GM12878 (cell line): ENCODE data around the gene MYOM1. TPM values are rescaled to one million over a fixed set of nuclear protein-coding genes. Genes with fewer than 3 reads are reported as not detected.
A peak's percentile ranks its signal among the peaks of the same experiment; 100 is the strongest.

Experiments used
- ATAC-seq: fragments of 200-7000 bp; cut with Tn5 transposase; 3 replicates; pipeline ENCODE4 v1.9.1; 2020; ENCODE audit warnings: mild to moderate bottlenecking, moderate library complexity
- BruUV-seq: library from RNA; stranded (reverse); fragments of 400-500 nt; replicated peaks from 2 replicates; lab custom pipeline; 2021; lab: Mats Ljungman, UMichigan
- CTCF ChIA-PET: fragments of 300-600 bp; sonication (Branson Sonifier 250); formaldehyde crosslinking; extraction: SDS; loops from one replicate; lab custom pipeline; 2021; ENCODE audit warnings: inconsistent platforms; lab: Yijun Ruan, JAX
- POLR2A ChIA-PET: fragments of 350-600 bp; formaldehyde crosslinking; extraction: SDS; loops from one replicate; lab custom pipeline; 2021; ENCODE audit warnings: inconsistent platforms; lab: Charles Lee
- RAD21 ChIA-PET: fragments of 300-600 bp; sonication (Branson Sonifier 250); formaldehyde crosslinking; loops from one replicate; lab custom pipeline; 2023; ENCODE audit warnings: antibody characterized with exemption; ENCODE audit not compliant: unreplicated experiment; lab: Charles Lee
- SMC1A ChIA-PET: fragments of 300-600 bp; sonication (Branson Sonifier 250); formaldehyde crosslinking; loops from one replicate; lab custom pipeline; 2023; ENCODE audit not compliant: unreplicated experiment, uncharacterized antibody; lab: Charles Lee
- DNase-seq: peaks from one replicate; pipeline ENCODE4 v3.0.0-alpha.2; 2011; ENCODE audit warnings: low read depth, low spot score
- FAIRE-seq: peaks from 3 replicates; lab custom pipeline; 2011; peaks lifted over from hg19 to GRCh38; lab: Jason Lieb, UNC
- H2AFZ ChIP-seq: 2 replicates; pipeline ENCODE4 v1.6.0; 2011; ENCODE audit warnings: low read depth, low read length, control low read depth; ENCODE audit not compliant: control insufficient read depth
- H3K27ac ChIP-seq: 2 replicates; pipeline ENCODE4 v1.5.1; 2011; ENCODE audit warnings: control low read depth; ENCODE audit not compliant: control insufficient read depth, insufficient read depth
- H3K27me3 ChIP-seq, 2 experiments: replicated peaks in 1 of 2; 2 replicates each; pipeline versions ENCODE4 v1.6.0 to v1.6.1; 2011; ENCODE audit warnings: low read length in 1 of 2; ENCODE audit not compliant: control insufficient read depth in 2 of 2, insufficient read depth in 2 of 2
- H3K36me3 ChIP-seq, 2 experiments: 2 replicates each; pipeline ENCODE4 v1.5.1; 2011; ENCODE audit warnings: low read length in 1 of 2; ENCODE audit not compliant: control insufficient read depth in 2 of 2, insufficient read depth in 2 of 2
- H3K4me1 ChIP-seq: 2 replicates; pipeline ENCODE4 v1.6.1; 2011; ENCODE audit warnings: mild to moderate bottlenecking, low read length, moderate library complexity, mixed read lengths; ENCODE audit not compliant: control insufficient read depth, insufficient read depth
- H3K4me2 ChIP-seq: 2 replicates; pipeline ENCODE4 v1.6.0; 2011; ENCODE audit warnings: control low read depth; ENCODE audit not compliant: control insufficient read depth, insufficient read depth
- H3K4me3 ChIP-seq: fragments of 200-600 bp; sonication (generic); 2 replicates; pipeline ENCODE4 v1.5.1; 2016
- H3K79me2 ChIP-seq: 2 replicates; pipeline ENCODE4 v1.6.0; 2011; ENCODE audit warnings: low read length; ENCODE audit not compliant: control insufficient read depth, insufficient read depth
- H3K9ac ChIP-seq: 2 replicates; pipeline ENCODE4 v1.8.0; 2011; ENCODE audit warnings: low read length, control low read depth, mixed read lengths; ENCODE audit not compliant: control insufficient read depth, insufficient read depth
- H3K9me3 ChIP-seq: replicated peaks from 3 replicates; pipeline ENCODE4 v1.5.1; 2011; ENCODE audit warnings: mild to moderate bottlenecking, low read length; ENCODE audit not compliant: control insufficient read depth, insufficient read depth
- H4K20me1 ChIP-seq: 2 replicates; pipeline ENCODE4 v1.6.0; 2011; ENCODE audit not compliant: control insufficient read depth, insufficient read depth
- ESRRA ChIP-seq: IDR thresholded peaks from 2 replicates; pipeline ENCODE4 v1.6.1; 2012; ENCODE audit warnings: mild to moderate bottlenecking, low read length, improper control_type of control experiment
- GATAD2B ChIP-seq: fragments of 450-650 bp; conservative IDR thresholded peaks from 2 replicates; pipeline ENCODE4 v1.6.1; 2017; ENCODE audit warnings: low read depth, mild to moderate bottlenecking, moderate library complexity
- HSF1 ChIP-seq: fragments of 150-350 bp; IDR thresholded peaks from 2 replicates; pipeline ENCODE4 v1.6.1; 2014; ENCODE audit warnings: mild to moderate bottlenecking, low read depth, low read length
- IKZF1 ChIP-seq: fragments of 450-650 bp; conservative IDR thresholded peaks from 2 replicates; pipeline ENCODE4 v1.6.1; 2017; ENCODE audit warnings: antibody characterized with exemption, mild to moderate bottlenecking
- IRF4 ChIP-seq: IDR thresholded peaks from 2 replicates; pipeline ENCODE4 v1.6.1; 2011; ENCODE audit warnings: low read depth, low read length
- NBN ChIP-seq: fragments of 450-650 bp; IDR thresholded peaks from 2 replicates; pipeline ENCODE4 v1.6.1; 2016
- NR2C1 ChIP-seq: fragments of 450-650 bp; IDR thresholded peaks from 2 replicates; pipeline ENCODE4 v1.6.1; 2017; ENCODE audit warnings: antibody characterized with exemption, mild to moderate bottlenecking, moderate library complexity
- PML ChIP-seq: IDR thresholded peaks from 2 replicates; pipeline ENCODE4 v1.6.1; 2012; ENCODE audit warnings: low read length, inconsistent platforms
- SMARCA5 ChIP-seq: fragments of 450-650 bp; IDR thresholded peaks from 2 replicates; pipeline ENCODE4 v1.6.1; 2017; ENCODE audit warnings: mild to moderate bottlenecking
- SUPT20H ChIP-seq: IDR thresholded peaks from 2 replicates; pipeline ENCODE4 v1.6.1; 2011; ENCODE audit warnings: low read depth, mild to moderate bottlenecking, low read length, moderate library complexity, borderline replicate concordance; ENCODE audit not compliant: control insufficient read depth
- ZBTB11 ChIP-seq: fragments of 450-650 bp; formaldehyde crosslinking; IDR thresholded peaks from 2 replicates; pipeline ENCODE4 v1.5.0; 2022; ENCODE audit warnings: mild to moderate bottlenecking, missing genetic modification characterization
- WGBS: methylation state at CpG from one replicate; pipeline ENCODE4 v1.1.6; 2016; ENCODE audit warnings: low lambda C conversion rate; ENCODE audit not compliant: insufficient replicate concordance, insufficient coverage; ENCODE audit errors: missing lambda C conversion rate; 5-methylcytosine and 5-hydroxymethylcytosine counted together
- in situ Hi-C: fragments of 300-500 bp; cut with MboI; formaldehyde crosslinking; loops from 9 replicates; pipeline ENCODE4 v1.14.3; 2018; ENCODE audit warnings: mixed read lengths
- intact Hi-C: fragments of 100-400 bp; cut with micrococcal nuclease; formaldehyde crosslinking; loops from one replicate; pipeline ENCODE4 v1.14.2; 2022; ENCODE audit not compliant: unreplicated experiment
- polyA plus RNA-seq, 11 experiments: library from polyadenylated mRNA; depleted of rRNA in 4 of 11; unstranded in 6 of 11; stranded (reverse) in 5 of 11; fragments of >200 nt; fragmentation: Nextera tagmentation in 4 of 11; fragmentation: Illumina TruSeq in 1 of 11; extraction: Ambion mirVana in 4 of 11; extraction: Trizol in 1 of 11; gene quantifications; 1 replicate in 1 of 11; 2 replicates in 10 of 11; pipeline versions ENCODE4 v1.2.1 to v1.2.3, GENCODE V29; 2011 to 2016; ENCODE audit warnings: inconsistent platforms in 2 of 11, missing spikeins in 2 of 11, low read depth in 1 of 11
- total RNA-seq, 4 experiments: library from RNA; depleted of rRNA in 3 of 4; stranded (reverse); fragments of >200 nt in 3 of 4; fragmentation: Illumina TruSeq in 1 of 4; extraction: Trizol in 1 of 4; gene quantifications; 2 replicates each; pipeline versions ENCODE4 v1.2.1 to v1.2.3, GENCODE V29; 2013 to 2021
- TF ChIP-seq, protein P1 (sequence below): IDR thresholded peaks from 2 replicates; pipeline ENCODE4 v1.6.1; 2011; ENCODE audit warnings: borderline replicate concordance, low read depth, mild to moderate bottlenecking, moderate library complexity, mixed read lengths, low read length; ENCODE audit not compliant: insufficient read depth; ENCODE audit errors: extremely low read length
- TF ChIP-seq, protein P2 (sequence below): fragments of 450-650 bp; IDR thresholded peaks from 2 replicates; pipeline ENCODE4 v1.6.1; 2016; ENCODE audit warnings: mild to moderate bottlenecking
- TF ChIP-seq, protein P3 (sequence below): IDR thresholded peaks from 2 replicates; pipeline ENCODE4 v1.6.1; 2012; ENCODE audit warnings: low read length, inconsistent platforms

MYOM1 gene
- total and polyA plus RNA-seq, 10 of the 15 experiments (the other 5 are each of a cell fraction or from before 2014, with no cell fraction given) = 0.06 to 1.0 (median 0.57) TPM

DNA sequence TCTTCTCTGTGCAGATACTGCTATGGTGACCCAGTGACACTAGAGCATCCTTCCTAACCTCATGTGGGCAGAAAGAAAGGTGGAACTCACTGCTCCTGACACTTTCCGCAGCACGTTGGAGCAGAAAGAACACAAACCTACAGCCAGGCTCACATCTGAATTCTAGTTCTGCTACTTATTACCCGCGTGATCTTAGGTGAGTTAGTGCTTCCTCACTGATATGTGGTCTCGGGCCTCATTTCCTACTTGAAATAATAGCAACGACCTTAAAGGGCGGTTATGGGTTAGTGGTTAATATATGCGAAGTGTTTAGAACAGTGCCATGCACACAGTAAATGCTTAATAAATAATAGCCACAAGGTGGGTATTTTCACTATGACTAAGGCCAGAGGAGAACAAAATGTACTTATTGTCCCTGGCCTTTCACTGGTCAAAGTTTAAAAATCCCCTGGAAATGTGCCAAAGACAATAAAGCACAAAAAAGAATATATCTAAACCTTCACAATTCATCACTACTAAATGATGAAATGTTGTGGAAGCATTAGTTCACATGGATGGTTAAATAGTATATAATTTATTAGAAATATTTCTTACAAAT, 66.6 kb downstream of the MYOM1 start:
- Histone ChIP-seq H3K27me3 (no peaks in the 10 kb centered on the region), H4K20me1 (no peaks in the 10 kb centered on the region), H3K36me3 (no peaks in the 10 kb centered on the region), H3K27ac (peak overlapping the region; percentile 51), H3K79me2 (no peaks in the 10 kb centered on the region), H2AFZ (no peak overlapping the region), H3K9ac (no peak overlapping the region), H3K4me3 (no peak overlapping the region), H3K4me2 (peak overlapping the region; percentile 34), H3K4me1 (peaks cover 12% of the 10 kb centered on the region), H3K9me3 (no peaks in the 10 kb centered on the region)
- no TSS peak for BruUV-seq
- intact Hi-C loops = loop anchor here (1.0 to 5.0 kb wide), 5 partner anchors 25 to 161 kb away; partner anchors contain the start of gene LPIN2
- FAIRE-seq (peak; percentile 82), DNase-seq (peak; percentile 80), ATAC-seq (peak; percentile 95)
- CTCF ChIA-PET = interaction anchor here (0.9 to 3.1 kb wide), 16 partner anchors 10 to 224 kb away, joined by 3 to 62 read pairs (median 14); partner anchors contain the start of gene MYL12A
- RAD21 ChIA-PET = interaction anchor here (1.4 to 3.0 kb wide), 8 partner anchors 21 to 219 kb away, joined by 6 to 55 read pairs (median 13); partner anchors contain the start of gene MYL12A
- WGBS = 30% methylated on average over 8 of the region's 8 CpGs
- SMC1A ChIA-PET = interaction anchor here (0.7 to 3.0 kb wide), 15 partner anchors 19 to 192 kb away, joined by 3 to 48 read pairs (median 4); partner anchors contain the start of gene MYL12A
- in situ Hi-C loops = no loop called here
- POLR2A ChIA-PET = interaction anchor here (1.3 to 2.4 kb wide), 4 partner anchors 10 to 94 kb away, joined by 3 to 15 read pairs (median 4); partner anchors contain the start of gene MYL12A
- TF ChIP-seq ZBTB11 (CRISPR knock-in tag) (no peak), IRF4 (peak; percentile 84), ESRRA (no peak), GATAD2B (peak; percentile 69), HSF1 (no peak), NR2C1 (no peak; the same call in 1 of the 2 replicates), IKZF1 (peak; percentile 78), NBN (peak; percentile 75; the same call in 1 of the 2 replicates), SUPT20H (no peak), PML (no peak), SMARCA5 (peak; percentile 89)
- TF ChIP-seq, protein P1, sequence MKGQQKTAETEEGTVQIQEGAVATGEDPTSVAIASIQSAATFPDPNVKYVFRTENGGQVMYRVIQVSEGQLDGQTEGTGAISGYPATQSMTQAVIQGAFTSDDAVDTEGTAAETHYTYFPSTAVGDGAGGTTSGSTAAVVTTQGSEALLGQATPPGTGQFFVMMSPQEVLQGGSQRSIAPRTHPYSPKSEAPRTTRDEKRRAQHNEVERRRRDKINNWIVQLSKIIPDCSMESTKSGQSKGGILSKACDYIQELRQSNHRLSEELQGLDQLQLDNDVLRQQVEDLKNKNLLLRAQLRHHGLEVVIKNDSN = no peak
- TF ChIP-seq, protein P2, sequence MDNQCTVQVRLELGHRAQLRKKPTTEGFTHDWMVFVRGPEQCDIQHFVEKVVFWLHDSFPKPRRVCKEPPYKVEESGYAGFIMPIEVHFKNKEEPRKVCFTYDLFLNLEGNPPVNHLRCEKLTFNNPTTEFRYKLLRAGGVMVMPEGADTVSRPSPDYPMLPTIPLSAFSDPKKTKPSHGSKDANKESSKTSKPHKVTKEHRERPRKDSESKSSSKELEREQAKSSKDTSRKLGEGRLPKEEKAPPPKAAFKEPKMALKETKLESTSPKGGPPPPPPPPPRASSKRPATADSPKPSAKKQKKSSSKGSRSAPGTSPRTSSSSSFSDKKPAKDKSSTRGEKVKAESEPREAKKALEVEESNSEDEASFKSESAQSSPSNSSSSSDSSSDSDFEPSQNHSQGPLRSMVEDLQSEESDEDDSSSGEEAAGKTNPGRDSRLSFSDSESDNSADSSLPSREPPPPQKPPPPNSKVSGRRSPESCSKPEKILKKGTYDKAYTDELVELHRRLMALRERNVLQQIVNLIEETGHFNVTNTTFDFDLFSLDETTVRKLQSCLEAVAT = peak; percentile 90
- TF ChIP-seq, protein P3, sequence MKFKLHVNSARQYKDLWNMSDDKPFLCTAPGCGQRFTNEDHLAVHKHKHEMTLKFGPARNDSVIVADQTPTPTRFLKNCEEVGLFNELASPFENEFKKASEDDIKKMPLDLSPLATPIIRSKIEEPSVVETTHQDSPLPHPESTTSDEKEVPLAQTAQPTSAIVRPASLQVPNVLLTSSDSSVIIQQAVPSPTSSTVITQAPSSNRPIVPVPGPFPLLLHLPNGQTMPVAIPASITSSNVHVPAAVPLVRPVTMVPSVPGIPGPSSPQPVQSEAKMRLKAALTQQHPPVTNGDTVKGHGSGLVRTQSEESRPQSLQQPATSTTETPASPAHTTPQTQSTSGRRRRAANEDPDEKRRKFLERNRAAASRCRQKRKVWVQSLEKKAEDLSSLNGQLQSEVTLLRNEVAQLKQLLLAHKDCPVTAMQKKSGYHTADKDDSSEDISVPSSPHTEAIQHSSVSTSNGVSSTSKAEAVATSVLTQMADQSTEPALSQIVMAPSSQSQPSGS = peak; percentile 40; the same call in 1 of the 2 replicates
